HG02759 (cell line): ENCODE measurements around the gene VEPH1.
A peak's percentile ranks its signal among the peaks of the same experiment; 100 is the strongest.

Experiments
- ATAC-seq: cut with Tn5 transposase; IDR thresholded peaks from one replicate; pipeline ENCODE4 v1.9.1; 2021; ENCODE audit warnings: mild to moderate bottlenecking, moderate library complexity; ENCODE audit not compliant: unreplicated experiment

The VEPH1 gene

GRCh38 chr3:157502916-157503595 is at the start of gene VEPH1:
Gene VEPH1 (minus strand): TSS chr3:157503416. CDS start chr3:157495349, 8,067 bp downstream.
- no peak for ATAC-seq

GRCh38 chr3:157551961-157552360 is 48.7 kb upstream of the VEPH1 start:
- no peak for ATAC-seq

DNA sequence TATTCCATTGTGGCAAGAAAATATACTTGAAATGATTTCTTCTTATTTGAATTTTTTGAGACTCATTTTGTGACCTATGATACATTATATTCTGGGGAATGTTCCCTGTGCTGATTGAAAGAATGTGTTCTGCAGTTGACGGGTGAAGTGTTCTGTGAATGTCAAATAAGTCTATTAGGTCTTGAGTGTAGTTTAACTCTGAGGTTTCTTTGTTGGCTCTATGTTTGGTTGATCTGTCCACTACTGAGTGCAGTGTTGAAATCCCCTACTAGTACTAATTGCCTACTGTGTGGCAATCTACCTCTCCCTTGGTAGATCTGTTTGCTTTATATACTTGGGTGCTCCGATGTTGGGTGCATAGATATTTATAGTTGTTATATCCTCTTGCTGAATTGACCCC is 46.3 kb upstream of the VEPH1 start:
- no peak for ATAC-seq

- no peak for ATAC-seq
Observed at GRCh38 chr3:157544501-157545130, 41.4 kb upstream of the VEPH1 start.

- ATAC-seq: no peak
Observed at GRCh38 chr3:157543501-157544035, 40.4 kb upstream of the VEPH1 start.

GRCh38 chr3:157542711-157543500 is 39.7 kb upstream of the VEPH1 start:
- ATAC-seq: no peak

GRCh38 chr3:157541506-157542236 is 38.5 kb upstream of the VEPH1 start:
- ATAC-seq: no peak

- no peak for ATAC-seq
Observed at GRCh38 chr3:157540656-157541055, 37.4 kb upstream of the VEPH1 start.

- ATAC-seq: no peak
Observed at GRCh38 chr3:157535667-157536066, 32.5 kb upstream of the VEPH1 start.

GRCh38 chr3:157534725-157535161 is 31.5 kb upstream of the VEPH1 start:
- no peak for ATAC-seq

DNA sequence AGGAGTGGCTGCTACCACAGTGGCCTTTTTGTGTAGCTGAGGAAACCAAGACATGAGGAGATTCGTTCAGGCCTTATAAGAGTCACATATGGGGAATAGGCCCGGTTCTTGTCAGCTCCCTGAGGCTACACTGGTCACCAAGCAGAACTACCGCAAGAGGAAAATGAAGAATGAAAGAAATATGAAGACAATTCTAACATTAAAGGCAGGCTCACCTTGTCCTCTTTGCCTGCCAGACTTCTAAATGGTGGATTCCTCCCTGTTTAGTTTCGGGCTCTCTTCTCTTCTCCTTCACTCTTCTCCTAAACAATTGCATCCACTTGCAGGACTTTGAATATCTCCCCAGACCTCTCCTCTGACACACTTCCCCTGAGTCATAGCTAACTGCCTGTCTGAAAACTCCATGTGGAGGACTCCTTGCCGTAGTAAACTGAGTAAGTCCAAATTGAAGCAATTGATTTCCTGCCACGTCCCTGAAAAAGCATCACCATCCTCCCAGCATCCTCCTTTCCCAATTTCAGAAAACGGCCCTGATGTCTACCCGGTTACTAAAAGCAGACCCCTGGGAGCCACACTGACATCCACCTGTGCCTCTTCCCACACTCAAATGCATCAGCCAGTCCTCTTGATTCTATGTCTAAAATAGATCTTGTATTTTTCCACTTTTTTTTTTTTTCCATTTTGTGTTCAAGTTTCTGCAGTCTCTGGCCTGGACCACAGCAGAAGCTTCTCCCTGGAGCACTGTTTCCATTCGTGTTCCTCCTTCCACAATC is 30.3 kb upstream of the VEPH1 start:
- ATAC-seq: no peak

GRCh38 chr3:157532529-157533297 is 29.5 kb upstream of the VEPH1 start:
- peak; percentile 85 for ATAC-seq

- ATAC-seq: no peak
Observed at GRCh38 chr3:157531771-157532170, 28.6 kb upstream of the VEPH1 start.

GRCh38 chr3:157531301-157531660 is 28.1 kb upstream of the VEPH1 start:
- no peak for ATAC-seq

GRCh38 chr3:157530637-157531300 is 27.6 kb upstream of the VEPH1 start:
- no peak for ATAC-seq

GRCh38 chr3:157529751-157530150 is 26.5 kb upstream of the VEPH1 start:
- no peak for ATAC-seq

DNA sequence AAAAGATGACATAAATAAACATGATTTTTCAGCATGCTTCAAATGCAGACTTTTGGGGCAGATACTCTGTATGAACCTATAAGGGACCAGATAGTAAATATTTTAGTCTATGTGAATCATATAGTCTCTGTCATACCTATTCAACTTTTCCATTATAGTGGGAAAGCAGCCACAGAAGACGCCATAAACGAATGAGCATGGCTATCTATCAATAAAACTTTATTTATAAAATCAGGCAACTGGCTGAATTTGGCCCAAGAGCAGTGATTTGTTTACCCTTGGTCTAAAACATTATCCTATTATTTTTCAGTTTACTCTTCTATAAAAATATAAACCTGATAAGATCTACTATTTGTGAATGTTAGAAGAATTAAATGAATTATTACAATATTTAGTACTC is 25.9 kb upstream of the VEPH1 start:
- no peak for ATAC-seq

DNA sequence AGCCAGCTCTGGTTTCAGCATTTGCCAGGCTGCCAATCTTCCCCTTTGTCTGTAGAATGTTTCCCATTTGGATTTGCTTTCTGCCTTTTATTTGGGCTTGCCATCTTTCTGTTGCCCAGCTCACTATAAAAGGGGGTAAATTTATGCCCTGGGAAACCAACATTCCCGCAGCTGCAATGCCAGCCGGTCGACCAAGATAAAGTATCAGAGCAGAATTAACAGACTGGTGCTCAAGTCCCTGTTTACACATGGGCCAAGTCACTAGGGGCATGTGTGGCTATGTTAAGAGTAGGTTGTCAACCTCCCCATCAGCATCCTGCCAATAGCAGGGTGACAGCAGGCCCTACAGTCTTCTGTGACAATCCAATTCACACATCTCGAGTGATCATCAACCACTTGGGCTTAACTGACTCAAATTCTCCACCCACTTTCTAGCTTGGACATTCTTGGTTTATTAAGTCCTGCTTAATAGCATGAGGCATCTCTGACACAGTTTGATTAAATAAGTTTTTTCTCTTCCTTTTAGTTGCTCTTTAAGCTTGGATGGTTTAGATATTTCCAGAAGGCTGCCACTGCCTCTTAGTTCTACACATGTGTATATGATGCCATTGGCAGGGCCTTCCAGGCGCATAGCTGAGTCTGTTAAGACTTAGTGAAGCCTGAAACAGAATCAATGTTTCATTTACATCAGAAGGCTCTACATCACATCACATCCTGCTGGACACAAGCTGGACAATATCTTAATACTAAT is 24.1 kb upstream of the VEPH1 start:
- ATAC-seq: no peak
